Measurements from ENCODE around the gene DUOX1.

GRCh38 chr15:45140557-45141250, 10.9 kb downstream of the DUOX1 start:
- TF ChIP-seq CTCF (IDR thresholded peaks at IDR 0.05; ENCODE audit: insufficient read depth, low read length) = no peak
- TF ChIP-seq REST (IDR thresholded peaks at IDR 0.05; ENCODE audit: insufficient replicate concordance, low read depth) = no peak
